Loucy (cell line): ENCODE data around the gene OR6S1.

Experiments used
- CTCF ChIP-seq: fragments of 200-600 bp; sonication (generic); conservative IDR thresholded peaks from 2 replicates; pipeline ENCODE4 v1.5.1; 2014; ENCODE audit warnings: mild to moderate bottlenecking, antibody characterized with exemption, low read length
- EZH2phosphoT487 ChIP-seq: fragments of 200-600 bp; IDR thresholded peaks from 2 replicates; pipeline ENCODE4 v1.6.1; 2018; ENCODE audit warnings: antibody characterized with exemption, mild to moderate bottlenecking, moderate library complexity, borderline replicate concordance

- TF ChIP-seq CTCF (peak; percentile 92), EZH2phosphoT487 (no peak)
Observed at GRCh38 chr14:20690848-20691640, 49.6 kb upstream of the OR6S1 start.
